Activated effector memory CD4-positive, alpha-beta T cell treated with anti-CD3 and anti-CD28 coated beads, Interleukin-2, amount 50 U/mL, for 16 hours (primary cell): Measurements from ENCODE around the gene CENPP.

Experiments
- DNase-seq: peaks from one replicate; pipeline ENCODE4 v3.0.0-alpha.2; 2020

The CENPP gene

DNA sequence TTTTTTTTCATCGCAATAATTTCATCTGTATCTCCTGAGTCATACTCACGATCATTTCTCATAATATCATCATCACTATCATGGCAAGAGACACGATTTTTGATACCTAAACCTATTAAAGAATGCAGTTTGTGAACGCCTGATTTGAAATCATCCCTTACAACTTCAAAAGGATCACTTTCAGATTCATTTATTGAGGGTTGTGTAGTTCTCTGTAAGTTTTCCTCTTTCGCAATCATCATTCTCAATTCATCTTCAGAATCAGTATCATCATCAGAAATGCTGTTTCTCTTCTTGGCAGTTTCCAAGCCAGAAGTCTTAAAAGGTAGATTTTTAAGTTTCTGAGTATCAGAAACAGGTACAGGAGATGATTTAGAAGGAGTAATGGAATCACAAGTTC is 10.3 kb upstream of the CENPP start:
- DNase-seq = no peak

DNA sequence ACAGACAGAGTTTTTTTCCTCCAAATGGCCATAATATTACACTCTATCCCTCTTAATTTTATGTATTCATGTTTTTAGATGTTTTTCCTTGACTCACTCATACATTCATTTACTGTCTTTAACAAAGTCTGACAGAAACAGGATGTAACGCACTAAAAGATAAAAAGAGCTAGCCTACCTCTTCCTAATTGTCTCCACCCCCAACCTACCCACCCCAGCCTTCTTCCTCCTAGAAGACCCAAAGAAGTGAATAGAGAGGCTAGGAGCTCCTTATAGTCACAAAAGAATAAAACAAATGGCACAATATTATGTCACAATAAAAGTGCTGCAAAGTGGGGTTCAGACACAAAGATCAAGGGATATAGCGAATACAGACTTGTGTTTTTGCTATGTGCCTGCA is 1.3 kb upstream of the CENPP start:
- no peak for DNase-seq

GRCh38 chr9:92324889-92325268 is 874 bp upstream of the CENPP start:
- DNase-seq = no peak

GRCh38 chr9:92325991-92326500 is 293 bp downstream of the CENPP start:
- DNase-seq = no peak

DNA sequence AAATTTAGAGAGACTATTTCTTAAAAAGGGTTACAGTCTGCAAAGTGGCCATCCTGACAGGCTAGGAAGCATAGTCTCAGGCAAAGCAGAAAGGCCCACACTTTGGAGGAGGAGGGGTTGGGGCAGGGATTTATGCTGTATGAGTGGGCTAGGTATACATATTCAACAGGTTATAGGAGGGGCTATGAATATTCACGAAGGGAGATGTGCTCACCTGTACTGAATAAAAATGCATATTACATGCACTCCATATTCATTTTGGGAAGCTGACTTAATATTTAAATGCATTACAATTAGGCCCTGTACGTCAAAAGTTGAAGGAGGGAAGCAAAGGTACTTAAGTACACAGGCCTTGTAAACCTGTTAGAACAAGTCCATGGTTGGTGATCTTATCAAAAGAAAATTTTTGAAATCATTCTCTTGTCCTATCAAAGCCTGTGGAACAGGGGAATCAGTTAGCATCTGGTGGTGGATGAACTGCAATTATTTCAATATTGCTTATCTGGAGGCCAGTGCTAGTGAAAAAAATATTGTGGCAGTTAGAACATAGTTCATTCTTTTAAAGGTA is 1.6 kb downstream of the CENPP start:
- no peak for DNase-seq

DNA sequence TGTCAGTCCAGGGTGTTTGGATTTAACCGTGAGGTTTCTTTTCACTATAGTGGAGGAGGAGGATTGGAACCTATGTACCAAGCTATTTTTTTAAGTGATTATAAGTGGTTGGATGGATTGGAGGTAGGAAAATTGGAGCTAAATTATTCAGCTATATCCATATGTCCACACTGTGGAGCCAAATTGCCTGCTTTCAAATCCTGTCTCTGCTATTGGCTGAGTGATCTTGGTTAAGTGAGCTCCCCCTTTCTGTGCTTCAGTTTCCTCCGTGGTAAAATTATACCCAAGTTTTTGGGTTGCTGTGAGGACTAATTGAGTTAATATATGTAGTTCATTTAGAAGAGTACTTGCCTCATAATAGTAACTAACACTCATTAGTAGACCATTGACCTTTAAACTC is 2.5 kb downstream of the CENPP start:
- no peak for DNase-seq

DNA sequence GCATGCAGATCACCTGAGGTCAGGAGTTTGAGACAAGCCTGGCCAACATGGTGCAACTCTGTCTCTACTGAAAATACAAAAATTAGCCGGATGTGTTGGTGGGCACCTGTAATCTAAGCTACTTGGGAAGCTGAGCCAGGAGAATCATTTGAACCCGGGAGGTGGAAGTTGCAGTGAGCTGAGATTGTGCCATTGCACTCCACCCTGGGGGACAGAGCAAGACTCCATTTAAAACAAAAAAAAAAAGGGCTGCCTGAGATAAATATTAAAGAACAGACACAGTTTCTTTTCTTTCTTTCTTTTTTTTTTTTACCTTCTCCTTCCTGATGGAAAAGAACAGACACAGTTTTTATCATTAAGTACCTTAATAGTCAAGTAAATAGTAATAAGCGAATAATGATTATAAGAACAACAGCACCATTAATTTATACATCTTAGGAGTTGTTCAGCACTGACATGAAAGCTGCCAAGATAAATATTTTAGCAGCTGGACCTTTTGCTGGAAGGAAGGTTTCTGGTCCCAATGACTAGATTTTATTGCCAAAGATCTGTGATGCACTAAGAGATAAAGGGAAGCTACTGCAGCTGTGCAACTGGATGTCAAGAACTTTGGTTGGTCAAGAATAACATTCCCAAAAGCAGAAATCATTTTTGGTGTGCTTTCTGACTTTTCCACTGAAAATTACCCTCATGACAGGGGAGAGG is 7.0 kb downstream of the CENPP start:
- DNase-seq = no peak

GRCh38 chr9:92333282-92333634 is 7.5 kb downstream of the CENPP start:
- DNase-seq = no peak

DNA sequence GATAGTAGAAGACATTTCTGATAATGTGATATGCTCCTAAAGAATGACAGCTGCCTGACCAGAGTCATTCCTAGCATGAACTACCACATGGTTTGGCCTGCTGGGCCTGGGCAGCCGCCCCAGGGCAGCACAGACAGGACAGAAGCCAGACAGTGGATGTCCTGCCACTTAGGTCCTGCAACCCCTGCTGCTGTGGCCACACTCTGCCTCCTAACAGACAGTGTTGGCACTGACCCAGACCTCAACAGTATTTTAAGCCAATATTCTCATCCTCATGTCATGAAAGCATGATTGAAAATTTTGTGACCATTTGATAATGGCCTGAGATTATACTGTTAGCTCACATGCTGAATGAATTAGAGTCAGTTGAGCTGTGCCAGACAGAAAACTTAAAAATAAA is 15.8 kb downstream of the CENPP start:
- no peak for DNase-seq

DNA sequence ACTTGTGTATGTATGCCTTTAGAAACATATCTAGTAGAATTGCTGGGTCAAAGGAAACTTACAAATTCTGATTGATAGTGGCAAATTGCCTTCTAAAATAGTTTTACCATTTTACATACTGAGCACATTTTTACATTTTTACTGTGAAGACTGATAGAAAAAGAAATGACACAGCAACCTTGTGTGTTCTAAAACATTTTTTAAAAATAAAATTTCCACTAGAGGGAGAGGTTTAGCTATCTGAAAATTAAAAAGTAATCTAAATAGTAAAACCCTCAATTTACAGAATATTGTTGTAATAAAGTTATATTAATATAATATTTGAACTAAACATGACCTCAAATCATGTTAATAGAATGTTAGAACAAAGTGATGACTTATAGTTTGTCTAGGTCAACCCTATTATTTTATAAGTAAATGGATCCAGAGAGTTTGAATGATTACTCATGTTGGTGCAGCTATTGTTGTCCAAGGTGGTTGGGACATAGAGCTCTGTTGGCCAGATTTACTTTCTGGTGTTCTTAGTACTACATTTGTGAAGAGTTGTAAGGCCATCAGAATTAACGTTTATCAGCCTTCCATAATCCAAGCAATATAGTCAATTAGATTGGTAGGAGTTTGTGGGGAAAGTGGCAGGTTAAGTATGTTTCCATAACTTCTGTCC is 17.2 kb downstream of the CENPP start:
- no peak for DNase-seq

- DNase-seq = no peak
Observed at GRCh38 chr9:92345582-92345981, 19.8 kb downstream of the CENPP start.

GRCh38 chr9:92349771-92350739 is 24.3 kb downstream of the CENPP start:
- no peak for DNase-seq

GRCh38 chr9:92350740-92351133 is 25.0 kb downstream of the CENPP start:
- no peak for DNase-seq

DNA sequence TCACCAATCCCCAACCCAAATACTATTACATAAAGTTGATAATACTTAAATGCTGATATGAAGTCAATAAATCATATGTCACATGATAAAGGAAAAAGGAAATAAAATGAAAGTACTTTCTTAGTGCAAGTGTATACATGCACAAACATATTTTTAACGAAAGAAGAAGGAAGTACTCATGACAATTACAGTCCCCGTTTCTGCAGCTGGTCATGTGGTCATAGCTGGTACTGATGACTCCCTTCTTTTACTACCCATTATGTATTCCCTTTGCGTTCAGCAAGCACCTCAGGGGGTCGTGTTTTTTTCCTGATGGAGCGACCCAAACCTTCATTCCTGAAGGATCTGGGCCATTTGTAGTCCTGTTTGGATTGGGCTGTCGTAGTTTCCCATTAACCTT is 27.3 kb downstream of the CENPP start:
- no peak for DNase-seq

DNA sequence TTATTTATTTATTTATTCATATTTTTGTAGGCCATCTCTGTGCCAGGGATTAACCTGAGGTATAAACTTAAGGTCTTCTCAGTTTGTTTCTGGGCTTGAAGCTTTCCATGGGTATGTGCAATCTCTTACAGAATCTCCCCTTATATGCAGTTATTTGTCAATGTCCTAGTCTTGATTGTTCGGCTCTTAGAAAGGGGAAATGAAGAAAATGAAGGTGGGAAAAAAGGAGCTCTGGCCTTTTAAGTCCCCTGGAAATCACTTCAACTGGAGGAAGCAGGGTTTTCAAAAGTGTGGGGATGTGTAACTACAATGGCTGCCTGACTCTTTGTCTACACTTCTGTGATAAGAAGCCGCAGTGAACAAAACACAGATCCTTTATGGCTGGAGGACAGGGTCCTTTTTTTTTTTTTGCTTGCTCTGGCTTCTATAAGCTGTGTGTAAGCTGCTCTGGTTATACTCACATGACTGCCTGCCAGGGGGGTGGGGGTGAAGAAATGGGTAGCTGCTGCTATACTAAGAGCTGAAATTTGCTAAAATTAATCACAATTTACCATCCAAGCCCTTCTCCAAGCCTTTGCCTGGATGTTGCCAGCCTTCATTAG is 33.7 kb downstream of the CENPP start:
- DNase-seq = no peak

- no peak for DNase-seq
Observed at GRCh38 chr9:92360083-92360482, 34.3 kb downstream of the CENPP start.

DNA sequence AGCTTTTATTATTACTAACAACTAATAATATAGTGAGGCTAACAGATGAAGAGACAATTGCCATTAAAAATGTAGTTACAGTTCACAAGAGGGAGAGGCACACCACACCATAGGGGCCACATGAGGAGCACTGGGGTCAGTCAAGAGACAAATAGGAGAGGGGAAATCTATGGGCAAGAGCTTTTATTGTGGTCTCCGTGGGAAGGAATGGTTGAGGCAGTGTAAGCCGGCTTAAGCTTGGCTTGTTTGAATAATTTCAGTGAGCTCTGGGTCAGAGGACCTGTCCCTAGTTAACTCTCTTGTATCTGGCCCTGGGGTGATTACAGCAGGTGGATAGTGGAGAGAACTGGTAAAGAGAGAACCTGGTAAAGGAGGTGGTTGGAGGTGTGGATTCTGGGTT is 43.3 kb downstream of the CENPP start:
- DNase-seq = no peak

- DNase-seq = no peak
Observed at GRCh38 chr9:92373167-92373566, 47.4 kb downstream of the CENPP start.

DNA sequence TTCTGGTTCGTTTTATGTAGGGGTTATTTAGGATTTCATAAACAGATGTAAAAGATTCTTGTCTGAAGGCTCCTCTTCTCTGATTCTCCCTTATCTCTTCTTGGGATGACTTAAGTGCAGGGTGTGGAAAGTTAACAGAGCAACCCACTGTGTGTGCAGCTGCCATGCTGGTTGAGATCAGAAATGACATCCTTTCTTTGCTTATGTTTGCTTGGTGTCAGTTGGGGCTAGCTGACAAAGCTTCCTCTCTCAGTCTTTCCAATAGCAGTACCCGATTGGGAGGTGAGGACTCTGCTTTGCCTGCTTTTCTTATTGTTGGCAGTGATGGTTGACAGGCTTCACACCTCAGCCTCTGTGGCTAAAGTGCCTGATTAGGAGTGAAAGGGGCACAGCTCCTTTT is 52.1 kb downstream of the CENPP start:
- DNase-seq = no peak

DNA sequence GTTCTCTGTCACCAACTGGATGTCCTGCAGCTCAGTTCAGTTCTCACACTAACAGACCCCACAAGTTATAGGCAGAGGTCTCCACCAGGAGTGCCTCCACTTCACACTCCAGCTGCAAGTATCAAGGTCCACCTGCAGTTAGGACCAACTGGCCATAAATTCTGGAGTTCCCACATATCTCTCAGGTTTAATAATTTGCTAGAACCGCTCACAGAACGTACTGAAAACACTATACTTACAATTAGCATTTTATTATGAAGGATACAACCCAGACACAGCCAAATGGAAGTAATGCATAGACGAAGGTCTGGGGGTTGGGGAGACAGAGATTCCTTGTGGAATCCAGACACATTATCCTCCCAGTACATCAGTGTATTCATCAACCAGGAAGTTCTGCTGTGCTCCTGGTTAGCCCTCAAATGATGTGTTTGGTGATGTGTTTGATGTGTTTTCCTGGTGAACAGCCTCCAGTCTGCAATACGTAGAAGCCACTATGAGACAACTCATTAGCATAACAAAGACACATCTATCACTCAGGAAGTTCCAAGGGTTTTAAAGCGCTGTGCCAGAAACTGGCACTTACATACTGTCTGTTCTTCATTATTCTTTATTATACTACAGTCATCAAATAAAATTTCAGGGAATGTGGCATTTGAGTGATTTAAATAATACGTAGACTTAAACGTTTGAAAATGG is 53.3 kb downstream of the CENPP start:
- no peak for DNase-seq

DNA sequence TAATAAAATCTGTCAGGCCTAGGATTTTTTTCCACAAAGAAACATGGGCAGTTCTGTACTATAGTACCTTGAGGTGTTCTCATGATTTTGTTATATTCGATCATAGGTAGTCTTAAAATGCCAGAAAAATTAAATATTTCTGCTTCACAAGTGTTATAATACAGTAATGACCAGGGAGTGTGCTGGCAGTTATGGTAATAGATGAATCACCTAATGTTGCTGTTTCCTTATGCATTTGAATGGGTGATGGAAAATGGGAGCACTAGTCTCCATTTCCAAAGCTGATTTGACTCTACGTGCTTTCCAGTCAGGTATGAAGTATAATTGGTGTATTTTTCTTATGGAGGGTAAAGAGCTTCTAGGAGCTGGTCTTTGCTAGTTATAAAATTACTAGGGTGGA is 54.9 kb downstream of the CENPP start:
- DNase-seq = no peak

GRCh38 chr9:92381775-92382174 is 56.0 kb downstream of the CENPP start:
- DNase-seq = no peak
